Measurements from ENCODE around the gene SLC6A18. TPM values are rescaled to one million over a fixed set of nuclear protein-coding genes. Genes with fewer than 3 reads are reported as not detected.
"Not testable (repeated sequence)": the region's sequence is repeated elsewhere in the genome, so short reads cannot be mapped to it uniquely, and the experiment has no call there.

Gene SLC6A18
- total RNA-seq, 2 donors from 2014 or later = not detected

GRCh38 chr5:1285883-1286291 is 60.7 kb downstream of the SLC6A18 start:
- no peaks in the 10 kb centered on the region for H3K36me3 ChIP-seq
- H3K4me1 ChIP-seq (replicated peaks) = no peaks in the 10 kb centered on the region
- H3K9me3 ChIP-seq = no peaks in the 10 kb centered on the region
- no peak overlapping the region for H3K27ac ChIP-seq
- 92% methylated on average over 25 of the region's 25 CpGs for WGBS
- no peak for TF ChIP-seq POLR2A (IDR thresholded peaks at IDR 0.05)
- TF ChIP-seq POLR2AphosphoS5 (IDR thresholded peaks at IDR 0.05) = no peak
- TF ChIP-seq CTCF (IDR thresholded peaks at IDR 0.05) = no peak
- intact Hi-C loops (cut with DNase I) = no loop called here
- DNase-seq (ENCODE audit: low spot score) = no peak
- no peak overlapping the region for H3K4me3 ChIP-seq
- no peaks in the 10 kb centered on the region for H3K27me3 ChIP-seq (replicated peaks; ENCODE audit: insufficient read depth)

- H3K27ac ChIP-seq = no peak overlapping the region
- no peak for DNase-seq (ENCODE audit: low spot score)
- H3K9me3 ChIP-seq = no peaks in the 10 kb centered on the region
- H3K4me3 ChIP-seq = no peak overlapping the region
- no peak for TF ChIP-seq POLR2A (IDR thresholded peaks at IDR 0.05)
- TF ChIP-seq POLR2AphosphoS5 (IDR thresholded peaks at IDR 0.05) = no peak
- TF ChIP-seq CTCF (IDR thresholded peaks at IDR 0.05) = no peak
- H3K27me3 ChIP-seq (replicated peaks; ENCODE audit: insufficient read depth) = peaks cover 8% of the 10 kb centered on the region
- H3K36me3 ChIP-seq = no peaks in the 10 kb centered on the region
- no peaks in the 10 kb centered on the region for H3K4me1 ChIP-seq (replicated peaks)
- intact Hi-C loops (cut with DNase I) = no loop called here
- 91% methylated on average over 36 of the region's 37 CpGs for WGBS
These were observed 63.5 kb downstream of the SLC6A18 start for GRCh38 chr5:1288439-1289335.

- H3K27ac ChIP-seq; H3K4me1 ChIP-seq (replicated peaks); DNase-seq (ENCODE audit: low spot score); intact Hi-C loops (cut with DNase I); H3K4me3 ChIP-seq; H3K36me3 ChIP-seq; H3K9me3 ChIP-seq: not testable (repeated sequence)
- WGBS = 92% methylated on average over 22 of the region's 32 CpGs
- peaks cover 14% of the 10 kb centered on the region for H3K27me3 ChIP-seq (replicated peaks; ENCODE audit: insufficient read depth)
These were observed 64.4 kb downstream of the SLC6A18 start for GRCh38 chr5:1289559-1289958.

- H3K27ac ChIP-seq; DNase-seq (ENCODE audit: low spot score); H3K4me1 ChIP-seq (replicated peaks); H3K36me3 ChIP-seq; intact Hi-C loops (cut with DNase I); H3K9me3 ChIP-seq; H3K4me3 ChIP-seq: not testable (repeated sequence)
- H3K27me3 ChIP-seq (replicated peaks; ENCODE audit: insufficient read depth) = peaks cover 18% of the 10 kb centered on the region
- WGBS = 85% methylated on average over 16 of the region's 24 CpGs
These were observed 65.8 kb downstream of the SLC6A18 start for GRCh38 chr5:1290956-1291355.

- Histone ChIP-seq H3K4me1 (replicated peaks) (no peaks in the 10 kb centered on the region), H3K27ac (no peak overlapping the region), H3K9me3 (no peaks in the 10 kb centered on the region), H3K36me3 (no peaks in the 10 kb centered on the region), H3K27me3 (replicated peaks; ENCODE audit: insufficient read depth) (peaks cover 18% of the 10 kb centered on the region), H3K4me3 (no peak overlapping the region)
- intact Hi-C loops (cut with DNase I) = no loop called here
- WGBS = 70% methylated on average over 24 of the region's 24 CpGs
- TF ChIP-seq CTCF (IDR thresholded peaks at IDR 0.05) (no peak), POLR2AphosphoS5 (IDR thresholded peaks at IDR 0.05) (no peak), POLR2A (IDR thresholded peaks at IDR 0.05) (no peak)
- DNase-seq (ENCODE audit: low spot score) = no peak
These were observed 66.5 kb downstream of the SLC6A18 start for GRCh38 chr5:1291611-1292080.

GRCh38 chr5:1292139-1292538 is 67.0 kb downstream of the SLC6A18 start:
- H3K27me3 ChIP-seq (replicated peaks; ENCODE audit: insufficient read depth) = peaks cover 18% of the 10 kb centered on the region
- no peaks in the 10 kb centered on the region for H3K36me3 ChIP-seq
- no peak overlapping the region for H3K4me3 ChIP-seq
- no peaks in the 10 kb centered on the region for H3K4me1 ChIP-seq (replicated peaks)
- no peak for TF ChIP-seq POLR2A (IDR thresholded peaks at IDR 0.05)
- TF ChIP-seq POLR2AphosphoS5 (IDR thresholded peaks at IDR 0.05) = no peak
- TF ChIP-seq CTCF (IDR thresholded peaks at IDR 0.05) = no peak
- 67% methylated on average over 6 of the region's 6 CpGs for WGBS
- no peak for DNase-seq (ENCODE audit: low spot score)
- H3K27ac ChIP-seq = no peak overlapping the region
- intact Hi-C loops (cut with DNase I) = no loop called here
- H3K9me3 ChIP-seq = no peaks in the 10 kb centered on the region

Measured in prostate gland (tissue), 2 donors.